ENCODE data around the gene ATIC. TPM values are rescaled to one million over a fixed set of nuclear protein-coding genes. Genes with fewer than 3 reads are reported as not detected.

ATIC gene
- total RNA-seq, 2 donors from 2014 or later: 41.1 to 49.6 TPM

DNA sequence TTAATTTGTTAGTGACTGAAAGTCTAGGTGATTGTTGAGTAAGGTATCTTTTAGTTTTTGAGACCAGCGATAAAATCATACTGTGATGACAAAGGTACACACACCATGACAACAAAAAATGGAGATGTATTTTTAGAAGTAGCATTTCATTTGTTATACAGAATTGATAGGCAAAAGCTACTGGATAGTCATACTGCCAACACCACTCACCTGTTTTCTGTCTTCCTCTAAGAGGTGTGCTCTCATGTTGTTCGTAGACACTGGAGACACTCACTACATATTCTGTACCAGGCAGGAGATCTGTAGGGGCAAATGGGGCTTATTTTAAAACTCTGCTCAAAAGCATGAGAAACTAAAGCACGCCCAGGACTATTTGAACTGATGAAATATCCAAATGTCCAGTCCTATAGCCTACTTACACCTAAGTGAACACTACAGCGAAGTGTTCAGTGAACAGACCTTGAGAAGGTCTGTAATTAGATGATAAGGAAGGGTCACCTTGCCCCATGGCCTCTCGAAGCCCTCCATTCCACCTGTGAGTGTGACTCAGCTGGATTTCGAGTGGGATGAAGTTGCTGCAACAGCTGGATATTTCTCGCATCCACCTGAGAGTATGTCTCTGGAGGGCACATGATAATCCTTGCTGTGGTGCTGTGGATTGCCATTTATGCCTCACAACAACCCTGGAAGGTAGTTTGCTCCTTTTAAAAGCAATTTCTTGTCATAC is 76.3 kb downstream of the ATIC start:
- intact Hi-C loops (cut with DNase I): no loop called here
- DNase-seq (no peak), ATAC-seq (peak in 1 of 2 donors; percentile 4)

DNA sequence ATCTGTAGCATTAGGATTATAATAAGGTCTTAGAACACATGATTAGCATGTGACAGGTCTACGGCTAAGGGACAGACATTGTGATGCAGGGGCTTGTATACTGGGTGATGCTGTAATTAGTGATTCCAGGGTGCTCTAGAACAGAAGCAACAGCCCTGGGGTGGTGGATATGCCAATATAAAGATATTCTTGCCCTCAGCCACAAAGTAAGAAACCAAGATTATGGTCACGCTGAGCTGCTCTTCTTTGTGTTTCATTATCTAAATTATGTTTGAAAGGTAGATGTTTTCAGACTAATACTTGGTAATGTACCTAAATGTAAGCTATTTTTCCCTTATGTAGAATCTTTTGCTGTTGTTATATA is 78.7 kb downstream of the ATIC start:
- DNase-seq (no peak), ATAC-seq (no peak)
- intact Hi-C loops (cut with DNase I): no loop called here

DNA sequence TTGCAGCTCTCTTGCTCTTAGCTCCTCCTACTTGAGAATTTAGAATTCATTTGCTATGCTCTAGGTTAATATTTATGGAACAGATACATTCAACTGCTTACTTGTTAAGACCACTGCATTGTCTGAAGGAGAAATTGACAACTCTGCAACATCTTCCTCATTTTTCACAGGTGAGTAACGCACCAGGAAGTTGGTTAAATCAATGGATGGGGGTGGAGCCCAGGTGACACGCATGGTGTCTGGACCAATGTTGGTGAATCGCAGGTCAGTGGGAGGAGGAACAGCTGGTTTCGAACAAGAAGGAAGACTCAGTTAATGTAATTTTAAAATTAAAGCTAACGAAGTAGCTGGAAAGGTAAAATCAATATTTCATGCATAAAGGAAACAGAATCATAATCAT is 79.7 kb downstream of the ATIC start:
- intact Hi-C loops (cut with DNase I): no loop called here
- no peak for ATAC-seq
- DNase-seq: no peak

DNA sequence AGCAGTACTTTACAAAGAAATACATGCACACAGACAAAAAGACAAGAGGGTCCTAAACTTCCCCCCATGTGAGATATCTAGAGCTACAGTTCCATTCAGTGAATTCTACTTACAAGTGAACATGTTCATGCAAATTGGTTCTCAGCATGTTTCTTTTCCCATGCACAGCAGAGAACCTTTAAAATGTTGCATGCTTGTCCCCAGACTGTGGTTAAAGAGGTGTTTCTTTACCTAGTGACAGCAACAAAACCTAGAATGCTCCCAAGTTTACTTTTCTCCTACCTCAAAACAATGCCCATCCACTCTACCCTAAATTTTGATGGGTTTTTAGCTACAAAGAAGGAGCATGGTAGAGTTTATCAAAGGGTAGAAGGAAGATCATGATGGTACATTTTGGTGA is 80.3 kb downstream of the ATIC start:
- intact Hi-C loops (cut with DNase I): no loop called here
- DNase-seq (no peak), ATAC-seq (no peak)

GRCh38 chr2:215392687-215393270 is 80.9 kb downstream of the ATIC start:
- no peak for DNase-seq
- no peak for ATAC-seq
- intact Hi-C loops (cut with DNase I): no loop called here

DNA sequence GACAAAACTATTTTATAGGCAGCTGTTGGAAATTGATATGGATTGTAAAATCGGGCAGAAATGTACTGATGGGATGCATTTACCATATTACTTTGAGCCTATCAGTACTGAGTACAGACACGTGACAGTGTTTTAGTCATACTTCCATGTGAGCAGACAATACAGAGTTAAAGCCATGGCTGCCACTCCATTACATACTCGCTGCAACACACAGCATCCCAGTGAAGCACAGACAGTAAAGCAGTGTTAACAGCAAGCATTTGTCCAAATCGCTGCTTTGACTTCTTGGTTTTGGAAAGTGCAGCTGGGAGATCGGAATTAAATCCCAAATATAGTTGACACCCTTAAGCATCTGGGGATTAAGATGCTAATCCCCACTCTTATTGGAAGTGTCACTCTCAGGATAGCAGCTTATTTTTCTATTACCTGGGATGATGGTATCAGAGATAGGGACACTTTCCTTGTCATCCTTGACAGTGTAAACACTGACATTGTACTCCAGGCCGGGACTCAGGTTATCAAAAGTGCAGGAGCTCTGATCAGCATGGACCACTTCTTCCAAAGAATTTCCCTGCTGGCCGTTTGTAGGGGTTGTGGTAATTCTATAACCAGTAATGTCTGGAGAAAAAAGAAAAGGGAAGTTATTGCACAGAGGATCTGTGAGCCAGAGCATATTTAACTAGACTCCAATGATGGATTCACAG is 82.4 kb downstream of the ATIC start:
- no peak for ATAC-seq
- DNase-seq: no peak
- intact Hi-C loops (cut with DNase I): no loop called here

DNA sequence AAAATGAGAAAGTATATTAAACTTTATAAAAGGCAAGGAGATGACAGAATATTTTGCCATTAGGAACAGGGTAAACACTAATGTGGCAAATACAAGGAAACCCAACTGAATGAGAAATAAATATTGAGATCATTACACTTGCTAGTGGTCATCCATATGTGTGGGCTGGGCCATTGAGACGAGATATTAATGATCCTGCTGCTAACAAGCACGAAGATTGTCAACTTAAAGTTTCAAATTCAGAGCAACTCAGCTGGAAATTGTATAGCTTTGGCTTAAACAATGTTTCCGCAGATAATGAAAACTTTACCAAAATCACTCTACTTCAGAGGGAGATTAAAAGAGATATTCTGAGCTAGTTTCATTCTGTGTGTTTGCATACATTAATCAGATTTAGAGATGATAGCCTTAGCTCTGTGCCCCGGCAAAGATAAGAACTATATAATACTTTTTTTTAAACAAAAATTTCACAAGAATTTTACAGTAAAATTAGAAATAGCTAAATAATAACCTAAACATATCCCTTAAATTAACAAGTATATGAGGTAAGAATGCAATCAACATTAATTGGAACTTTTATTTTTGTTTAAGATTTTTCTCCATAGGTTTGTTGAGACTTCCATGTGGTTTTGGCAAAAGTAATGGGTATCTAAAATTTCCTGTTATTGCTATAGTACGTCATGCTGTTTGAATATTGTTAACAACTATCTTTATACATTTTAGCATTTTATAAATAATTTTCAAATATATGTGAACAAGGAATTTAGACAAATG is 84.0 kb downstream of the ATIC start:
- intact Hi-C loops (cut with DNase I): no loop called here
- DNase-seq: no peak
- ATAC-seq: no peak

- DNase-seq: no peak
- ATAC-seq: peak in 1 of 2 donors; percentile 11
- intact Hi-C loops (cut with DNase I): no loop called here
Measured at GRCh38 chr2:215396595-215397313, 84.9 kb downstream of the ATIC start.

DNA sequence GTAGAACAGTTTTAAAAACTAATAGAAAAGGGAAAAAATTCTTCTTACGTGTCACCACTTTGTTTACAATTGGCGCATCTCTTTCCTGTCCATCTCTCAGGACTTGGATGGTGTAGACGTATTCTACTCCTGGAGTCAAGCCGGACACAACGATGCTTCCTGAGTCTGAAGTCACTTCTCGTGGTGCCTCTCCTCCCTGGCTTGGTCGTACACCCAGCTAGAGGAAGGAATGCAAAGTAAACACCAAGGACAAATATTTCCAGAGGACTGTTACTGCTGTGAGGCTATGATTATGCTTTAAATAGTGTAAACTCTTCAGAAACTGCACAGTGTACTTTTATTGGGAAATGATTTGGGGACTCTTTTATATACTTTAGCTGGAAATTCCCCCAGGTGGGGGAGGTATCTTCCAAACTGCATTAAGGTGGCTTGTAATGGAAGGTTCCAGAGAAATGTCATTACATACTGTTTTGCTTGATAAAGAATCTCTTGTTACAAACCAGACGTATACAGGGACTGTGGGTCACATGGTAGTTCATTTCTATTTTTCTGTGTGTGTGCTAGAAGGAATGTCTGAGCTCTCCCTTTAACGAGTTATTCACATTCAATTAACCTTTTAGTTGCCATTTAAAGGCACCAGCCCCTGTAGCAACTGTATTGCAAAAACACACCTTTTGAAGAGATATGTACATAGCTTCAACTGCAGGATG is 85.9 kb downstream of the ATIC start:
- ATAC-seq (no peak), DNase-seq (no peak)
- intact Hi-C loops (cut with DNase I): no loop called here

DNA sequence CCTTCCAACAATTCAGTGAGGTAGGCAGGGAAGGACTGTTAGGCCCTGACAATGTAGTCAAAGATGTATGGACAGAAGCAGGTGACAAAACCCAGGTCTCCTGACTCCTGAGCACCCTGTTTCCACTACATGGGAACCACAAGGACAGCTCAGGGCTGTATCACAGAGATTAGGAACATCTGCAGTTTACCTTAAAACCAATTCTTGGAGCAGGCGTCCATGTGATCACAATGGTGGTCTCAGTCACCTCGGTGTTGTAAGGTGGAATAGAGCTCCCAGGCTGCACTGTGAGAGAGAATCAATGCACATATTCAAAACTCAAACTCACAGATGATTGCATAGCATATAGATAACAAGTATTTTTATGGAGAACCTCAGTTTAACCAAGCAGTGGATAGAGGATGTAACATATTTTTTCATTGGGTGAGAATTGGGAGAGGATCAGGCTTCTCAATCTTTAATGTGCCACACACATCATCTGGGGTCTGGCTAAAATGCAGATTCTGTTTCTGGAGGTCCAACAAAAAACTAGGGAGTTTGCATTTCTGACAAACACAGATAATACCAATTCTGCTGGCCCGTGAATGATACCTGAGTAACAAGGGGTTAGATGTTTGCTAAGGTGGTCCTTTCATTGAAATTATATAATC is 87.3 kb downstream of the ATIC start:
- intact Hi-C loops (cut with DNase I): no loop called here

More for the DNA sequence above, 87.3 kb downstream of the ATIC start:
- ATAC-seq: no peak
- no peak for DNase-seq

Other genes starting within 250 kb of the ATIC start
- gene ABCA12, start 173.4 kb upstream of the ATIC start, total RNA-seq: not detected
- 100 to 1,000 TPM; 245 to 775 TPM for gene FN1, start 124.0 kb downstream of the ATIC start, total RNA-seq